ENCODE measurements around the gene FKBP15. TPM values are rescaled to one million over a fixed set of nuclear protein-coding genes. Genes with fewer than 3 reads are reported as not detected.

The FKBP15 gene
- total RNA-seq, 1 donor from 2014 or later = 23.8 TPM

DNA sequence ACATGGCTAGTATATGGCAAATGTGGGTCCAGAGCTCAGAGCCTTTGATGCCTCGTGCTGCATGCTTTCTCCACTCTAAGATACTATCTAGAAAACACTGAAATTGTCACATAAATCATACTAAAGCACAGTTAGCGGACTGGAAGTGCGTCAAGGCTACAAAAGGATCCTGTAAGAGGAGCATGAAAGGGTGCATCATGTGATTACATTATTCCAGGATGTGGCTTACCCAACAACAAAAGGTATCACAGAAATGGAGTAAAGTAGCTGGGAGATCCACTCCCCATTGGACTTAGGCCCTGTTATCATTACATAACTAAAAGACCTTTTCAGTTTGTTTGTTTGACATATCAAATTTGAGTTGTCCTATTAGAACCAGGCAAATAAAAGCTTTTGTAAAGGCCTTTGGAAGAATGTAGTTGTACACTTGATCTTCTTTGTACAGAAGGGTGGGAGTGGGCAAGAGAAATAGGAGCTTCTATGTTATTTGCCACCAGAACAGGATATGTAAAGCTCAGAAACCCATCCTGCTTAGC, 7.1 kb upstream of the FKBP15 start:
- Mint-ChIP-seq H3K4me1 (ENCODE audit: unreplicated experiment) (peaks cover 28% of the 10 kb centered on the region), H3K27me3 (no peaks in the 10 kb centered on the region), H3K36me3 (peaks cover 5% of the 10 kb centered on the region), H3K27ac (no peak overlapping the region), H3K4me3 (no peak overlapping the region), H3K9me3 (no peaks in the 10 kb centered on the region)
- no peak for DNase-seq (ENCODE audit: extremely low spot score, unreplicated experiment)
- no peak for TF ChIP-seq CTCF (conservative IDR thresholded peaks at IDR 0.05)

DNA sequence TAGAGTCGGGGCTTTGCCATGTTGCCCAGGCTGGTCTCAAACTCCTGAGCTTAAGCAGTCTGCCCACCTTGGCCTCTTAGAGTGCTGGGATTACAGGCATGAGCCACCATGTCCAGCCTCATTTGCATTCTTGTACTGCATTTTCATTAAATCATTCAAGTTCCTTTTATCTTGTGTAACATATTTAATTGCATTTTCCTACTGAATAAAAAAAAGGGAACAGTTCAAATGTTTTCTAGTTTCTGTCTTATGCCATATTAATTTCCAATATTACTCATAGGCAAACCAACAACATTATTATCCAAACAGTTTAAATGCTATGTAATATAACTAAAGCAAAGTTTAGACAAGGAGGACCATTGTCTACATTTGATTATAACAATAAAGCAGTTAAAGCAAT, 6.4 kb upstream of the FKBP15 start:
- Mint-ChIP-seq H3K27me3 (no peaks in the 10 kb centered on the region), H3K36me3 (peaks cover 5% of the 10 kb centered on the region), H3K9me3 (no peaks in the 10 kb centered on the region), H3K27ac (no peak overlapping the region), H3K4me1 (ENCODE audit: unreplicated experiment) (peaks cover 31% of the 10 kb centered on the region), H3K4me3 (no peak overlapping the region)
- DNase-seq (ENCODE audit: extremely low spot score, unreplicated experiment) = no peak
- TF ChIP-seq CTCF (conservative IDR thresholded peaks at IDR 0.05) = no peak

DNA sequence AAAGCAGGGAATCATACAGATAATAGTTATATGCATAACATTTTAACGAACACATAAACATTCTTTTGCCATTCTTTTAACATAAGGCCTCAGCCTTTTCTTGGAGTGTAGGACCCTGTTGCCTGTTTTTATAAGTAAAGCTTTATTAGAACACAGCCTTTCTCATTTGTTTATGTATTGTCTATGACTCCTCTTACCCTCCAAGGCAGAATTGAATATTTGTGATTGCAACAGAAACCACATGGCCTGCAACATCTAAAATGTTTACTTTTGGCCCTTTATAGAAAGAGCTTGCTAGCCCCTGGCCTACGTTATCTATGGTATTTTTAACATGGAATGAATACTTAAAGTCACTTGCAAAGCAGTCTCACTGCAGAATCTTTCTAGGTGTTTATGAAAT, 2.9 kb upstream of the FKBP15 start:
- no peak for DNase-seq (ENCODE audit: extremely low spot score, unreplicated experiment)
- H3K4me3 Mint-ChIP-seq = peak overlapping the region; percentile 98
- H3K9me3 Mint-ChIP-seq = no peaks in the 10 kb centered on the region
- no peaks in the 10 kb centered on the region for H3K27me3 Mint-ChIP-seq
- no peak for TF ChIP-seq CTCF (conservative IDR thresholded peaks at IDR 0.05)
- peaks cover 41% of the 10 kb centered on the region for H3K4me1 Mint-ChIP-seq (ENCODE audit: unreplicated experiment)
- no peak overlapping the region for H3K27ac Mint-ChIP-seq
- peaks cover 5% of the 10 kb centered on the region for H3K36me3 Mint-ChIP-seq

DNA sequence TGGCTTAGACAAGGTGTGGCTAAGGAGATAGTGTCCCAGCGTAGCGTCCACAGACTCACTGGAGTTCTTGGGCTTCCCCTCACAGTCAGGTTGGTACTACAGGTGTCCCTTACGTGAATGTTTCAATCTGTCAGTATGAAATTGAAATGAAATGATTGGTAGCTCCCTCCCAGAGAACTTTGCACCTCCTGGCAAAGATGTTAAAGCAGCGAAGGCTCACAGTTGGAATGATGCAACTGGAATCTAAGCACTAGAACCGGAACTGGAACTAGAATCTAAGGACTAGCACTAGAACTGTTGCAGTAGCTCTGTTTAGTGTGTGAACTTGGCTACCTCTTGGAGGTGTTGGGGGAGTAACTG, 1.4 kb upstream of the FKBP15 start:
- Mint-ChIP-seq H3K36me3 (peaks cover 5% of the 10 kb centered on the region), H3K9me3 (no peaks in the 10 kb centered on the region), H3K27me3 (no peaks in the 10 kb centered on the region), H3K27ac (peak overlapping the region; percentile 96), H3K4me1 (ENCODE audit: unreplicated experiment) (peaks cover 34% of the 10 kb centered on the region), H3K4me3 (peak overlapping the region; percentile 98)
- DNase-seq (ENCODE audit: extremely low spot score, unreplicated experiment) = no peak
- no peak for TF ChIP-seq CTCF (conservative IDR thresholded peaks at IDR 0.05)

DNA sequence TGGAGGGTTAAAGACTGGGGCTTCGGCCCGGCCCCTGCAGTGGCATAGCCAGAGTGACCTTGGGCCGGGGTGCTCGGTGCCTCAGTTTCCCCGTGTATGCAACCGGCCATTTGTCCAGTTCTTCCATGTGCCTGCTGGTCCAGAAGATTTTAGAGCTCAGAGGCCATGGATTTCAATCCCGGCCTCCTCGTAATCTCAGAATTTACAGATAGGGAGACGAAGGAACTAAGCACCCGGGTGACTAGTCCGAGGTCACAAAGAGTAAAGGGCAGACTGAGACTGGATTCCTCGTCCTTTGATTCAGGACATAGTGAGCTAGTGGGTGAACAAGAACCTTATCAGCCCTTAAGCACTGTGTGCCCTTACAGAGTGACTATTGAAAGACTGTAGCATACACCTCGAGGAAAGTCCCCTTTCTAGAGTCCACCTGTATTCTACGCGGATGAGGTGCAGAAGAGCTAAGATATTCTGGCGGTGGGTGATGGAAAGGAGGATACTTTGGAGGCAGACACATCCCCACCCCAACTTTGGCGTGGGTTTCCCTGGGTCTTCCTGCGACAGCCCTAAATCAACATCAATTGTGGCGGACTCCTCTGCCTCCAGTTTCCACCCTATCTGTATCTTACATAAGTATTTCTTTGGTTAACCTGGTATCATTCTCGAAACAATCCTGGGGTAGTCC, 864 bp upstream of the FKBP15 start:
- peak overlapping the region; percentile 96 for H3K27ac Mint-ChIP-seq
- no peak for TF ChIP-seq CTCF (conservative IDR thresholded peaks at IDR 0.05)
- peaks cover 5% of the 10 kb centered on the region for H3K36me3 Mint-ChIP-seq
- peak overlapping the region; percentile 98 for H3K4me3 Mint-ChIP-seq
- peaks cover 34% of the 10 kb centered on the region for H3K4me1 Mint-ChIP-seq (ENCODE audit: unreplicated experiment)
- H3K9me3 Mint-ChIP-seq = no peaks in the 10 kb centered on the region
- DNase-seq (ENCODE audit: extremely low spot score, unreplicated experiment) = no peak
- H3K27me3 Mint-ChIP-seq = no peaks in the 10 kb centered on the region
